Measurements from ENCODE around the gene DPY19L2.
"Not testable (repeated sequence)": the region's sequence is repeated elsewhere in the genome, so short reads cannot be mapped to it uniquely, and the experiment has no call there.

The DPY19L2 gene

GRCh38 chr12:63658501-63658900 is 9.8 kb downstream of the DPY19L2 start:
- not testable (repeated sequence) for DNase-seq

DNA sequence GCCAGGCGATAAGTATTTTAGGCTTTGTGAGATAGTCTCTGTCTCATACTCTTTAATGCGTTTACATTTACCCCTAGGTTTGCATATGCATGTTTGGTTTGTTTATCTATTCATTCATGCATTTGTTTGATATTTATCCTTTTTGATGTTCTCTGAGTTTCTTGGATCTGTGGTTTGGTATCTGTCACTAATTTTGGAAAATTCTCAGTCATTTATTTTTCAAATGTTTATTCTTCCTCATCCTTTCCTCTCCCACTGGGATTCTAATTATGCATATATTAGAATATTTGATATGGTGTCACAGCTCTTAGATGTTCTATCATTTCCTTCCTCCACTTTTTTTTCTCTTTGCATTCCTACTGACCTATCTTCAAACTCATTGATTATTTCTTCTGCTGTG is 11.9 kb downstream of the DPY19L2 start:
- not testable (repeated sequence) for DNase-seq

DNA sequence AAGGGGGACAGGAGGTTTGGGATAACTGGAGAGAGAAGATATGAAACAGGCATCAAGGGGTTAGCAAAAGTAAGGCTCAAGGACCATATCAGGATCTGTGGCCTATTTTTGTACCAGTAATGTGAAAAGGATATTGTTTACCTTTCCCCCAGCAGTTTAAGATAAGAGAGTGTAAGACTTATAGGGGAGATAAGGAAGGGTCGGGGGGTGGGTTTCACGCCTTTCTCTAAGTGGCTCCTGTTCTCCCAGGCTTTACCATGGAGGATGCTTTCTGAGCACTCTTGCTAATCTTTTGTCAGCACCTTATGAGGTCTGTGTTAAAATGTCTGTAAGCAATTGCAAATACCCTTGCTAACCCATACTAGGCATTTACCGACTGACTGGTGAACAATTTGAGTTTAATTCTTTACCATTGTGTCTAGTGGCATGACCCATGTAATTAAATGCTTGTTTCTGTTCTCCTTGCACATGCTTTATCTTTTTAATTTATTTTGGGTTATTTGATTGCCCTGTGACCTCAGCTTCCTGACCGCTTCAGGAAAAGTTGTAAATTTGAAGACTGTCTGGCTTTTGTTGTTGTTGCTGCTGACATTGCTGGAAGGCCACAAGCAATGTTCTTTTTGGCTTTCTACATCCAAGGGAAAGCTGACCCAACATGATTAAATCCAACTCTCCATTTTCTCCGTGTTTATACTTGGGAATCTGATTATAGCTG is 12.6 kb downstream of the DPY19L2 start:
- not testable (repeated sequence) for DNase-seq

- not testable (repeated sequence) for DNase-seq
Measured at GRCh38 chr12:63654481-63654880, 13.8 kb downstream of the DPY19L2 start.

- DNase-seq: not testable (repeated sequence)
Measured at GRCh38 chr12:63649517-63649916, 18.8 kb downstream of the DPY19L2 start.

GRCh38 chr12:63643381-63644140 is 24.7 kb downstream of the DPY19L2 start:
- not testable (repeated sequence) for DNase-seq

DNA sequence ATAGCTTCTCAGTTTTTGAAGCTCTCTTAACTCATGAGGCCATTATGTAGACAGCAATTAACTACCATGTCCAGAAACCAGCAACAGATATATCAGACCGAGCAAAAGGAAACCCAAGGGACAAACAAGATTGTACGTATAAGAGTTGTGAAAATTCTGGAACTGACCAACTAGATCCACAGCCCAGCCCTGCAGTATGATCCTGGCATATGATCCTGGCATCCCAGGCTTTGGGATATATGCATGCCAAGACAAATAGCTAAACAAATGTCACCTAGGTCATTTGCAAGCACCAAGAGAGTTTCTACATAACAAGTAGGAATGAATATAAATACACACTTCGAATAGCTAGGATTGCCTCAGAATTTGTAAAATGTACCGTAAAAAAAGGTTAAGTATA is 44.0 kb downstream of the DPY19L2 start:
- DNase-seq: not testable (repeated sequence)

- not testable (repeated sequence) for DNase-seq
Measured at GRCh38 chr12:63615544-63615943, 52.7 kb downstream of the DPY19L2 start.

DNA sequence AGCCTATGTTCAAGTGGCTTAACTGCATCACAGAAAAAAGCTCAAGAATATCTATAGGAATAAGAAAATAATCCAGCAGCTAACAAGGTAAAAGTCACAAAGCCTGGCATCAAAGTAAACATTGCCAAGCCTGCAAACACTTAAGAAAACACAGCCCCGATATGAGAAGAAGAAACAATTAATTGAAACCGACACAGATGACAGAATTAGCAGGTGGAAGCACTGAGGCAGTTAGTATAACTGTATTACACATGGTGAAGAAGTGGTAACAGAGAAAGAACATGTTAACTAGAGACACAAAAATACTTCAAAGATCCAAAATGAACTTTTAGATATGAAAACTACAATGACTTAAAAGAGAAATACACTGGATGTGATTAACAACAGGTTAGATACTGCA is 57.0 kb downstream of the DPY19L2 start:
- not testable (repeated sequence) for DNase-seq

- not testable (repeated sequence) for DNase-seq
Measured at GRCh38 chr12:63609281-63609680, 59.0 kb downstream of the DPY19L2 start.

DNA sequence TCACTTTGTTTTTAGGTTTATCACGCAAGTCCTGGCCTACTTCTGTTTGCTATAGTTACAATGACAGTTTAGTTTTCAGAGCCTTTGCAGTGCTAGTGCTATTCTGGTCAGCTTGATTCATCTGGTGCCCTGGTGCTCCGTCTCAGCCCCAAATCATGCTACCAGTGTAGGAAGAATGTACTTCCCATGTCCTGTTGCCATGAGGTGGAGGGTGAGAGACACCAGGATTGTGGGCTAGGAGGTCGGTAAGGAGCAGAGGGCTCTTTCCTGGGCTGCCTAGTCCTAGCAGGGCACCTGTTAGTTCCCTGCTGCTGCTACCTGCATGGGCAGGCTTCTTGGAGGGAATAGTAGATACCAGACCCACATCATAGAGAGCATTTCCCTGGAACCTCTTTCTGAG is 63.3 kb downstream of the DPY19L2 start:
- not testable (repeated sequence) for DNase-seq

DNA sequence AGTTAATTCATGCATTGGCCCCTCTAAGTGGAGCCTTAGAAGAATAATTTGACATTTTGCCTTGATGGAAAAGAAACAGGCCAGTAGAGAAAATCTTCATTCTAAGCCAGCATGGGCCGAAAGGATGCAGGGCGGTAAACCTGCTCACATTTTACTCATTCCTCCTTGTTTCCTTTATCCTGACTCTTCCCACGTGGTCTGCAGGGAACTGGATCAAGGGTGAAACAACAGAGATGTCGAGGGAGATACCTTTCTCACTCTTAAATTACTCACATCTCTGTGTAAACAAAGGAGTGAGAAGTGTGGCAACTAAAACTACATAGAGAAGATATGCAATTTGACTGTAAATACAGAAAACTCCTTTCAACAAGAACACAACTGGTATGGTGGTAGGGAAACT is 73.5 kb downstream of the DPY19L2 start:
- not testable (repeated sequence) for DNase-seq

DNA sequence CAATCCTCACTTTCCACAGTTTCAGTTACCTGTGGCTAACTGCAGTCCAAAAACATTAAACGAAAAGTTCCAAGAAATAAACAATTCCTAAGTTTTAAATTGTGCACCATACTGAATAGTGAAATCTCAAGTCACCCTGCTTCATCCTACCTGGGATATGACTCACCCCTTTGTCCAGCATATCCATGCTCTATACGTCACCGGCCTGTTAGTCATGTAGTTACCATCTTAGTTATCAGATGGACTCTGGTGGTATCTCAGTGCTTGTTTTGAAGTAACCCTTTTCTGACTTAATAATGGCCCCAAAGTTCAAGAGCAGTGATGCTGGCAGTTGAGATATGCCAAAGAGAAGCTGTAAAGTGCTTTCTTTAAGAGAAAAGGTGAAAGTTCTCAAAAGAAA is 83.9 kb downstream of the DPY19L2 start:
- DNase-seq: not testable (repeated sequence)

- not testable (repeated sequence) for DNase-seq
Measured at GRCh38 chr12:63583289-63583688, 85.0 kb downstream of the DPY19L2 start.

GRCh38 chr12:63577631-63578030 is 90.7 kb downstream of the DPY19L2 start:
- peak in 1 of 3 donors; percentile 15 for DNase-seq

- not testable (repeated sequence) for DNase-seq
Measured at GRCh38 chr12:63572038-63572437, 96.3 kb downstream of the DPY19L2 start.

DNA sequence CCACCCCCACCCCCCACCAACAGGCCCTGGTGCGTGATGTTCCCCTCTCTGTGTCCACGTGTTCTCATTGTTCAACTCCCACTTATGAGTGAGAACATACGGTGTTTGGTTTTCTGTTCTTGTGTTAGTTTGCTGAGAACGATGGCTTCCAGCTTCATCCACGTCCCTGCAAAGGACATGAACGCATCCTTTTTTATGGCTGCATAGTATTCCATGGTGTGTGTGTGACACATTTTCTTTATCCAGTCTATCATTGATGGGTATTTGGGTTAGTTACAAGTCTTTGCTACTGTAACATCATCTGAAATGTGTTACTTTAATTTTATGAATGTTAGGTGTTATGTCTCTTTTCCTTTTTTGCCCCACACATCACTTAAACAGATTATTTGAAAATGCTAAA is 109.8 kb downstream of the DPY19L2 start:
- not testable (repeated sequence) for DNase-seq

- not testable (repeated sequence) for DNase-seq
Measured at GRCh38 chr12:63551397-63551796, 116.9 kb downstream of the DPY19L2 start.

GRCh38 chr12:63549034-63549433 is 119.3 kb downstream of the DPY19L2 start:
- not testable (repeated sequence) for DNase-seq

- not testable (repeated sequence) for DNase-seq
Measured at GRCh38 chr12:63545298-63545916, 122.9 kb downstream of the DPY19L2 start.

DNA sequence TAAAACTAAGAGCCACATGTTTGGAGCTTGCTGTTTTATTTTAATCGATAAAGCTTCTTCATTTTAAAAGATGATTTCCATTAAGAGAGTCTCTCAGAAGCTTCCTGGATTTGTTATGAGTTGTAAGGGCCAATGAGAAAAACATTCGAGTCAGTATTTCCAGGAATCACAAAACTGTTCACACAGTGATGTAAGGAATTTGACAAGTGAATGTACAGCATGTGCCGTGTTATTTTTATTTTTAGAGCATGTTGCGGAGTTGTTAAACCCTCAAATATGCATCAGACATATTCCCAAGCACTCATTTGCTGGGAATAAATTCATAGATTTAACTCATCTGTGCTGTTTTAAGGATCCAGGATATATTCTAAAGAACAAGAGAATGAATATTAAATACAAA is 129.6 kb downstream of the DPY19L2 start:
- not testable (repeated sequence) for DNase-seq

DNA sequence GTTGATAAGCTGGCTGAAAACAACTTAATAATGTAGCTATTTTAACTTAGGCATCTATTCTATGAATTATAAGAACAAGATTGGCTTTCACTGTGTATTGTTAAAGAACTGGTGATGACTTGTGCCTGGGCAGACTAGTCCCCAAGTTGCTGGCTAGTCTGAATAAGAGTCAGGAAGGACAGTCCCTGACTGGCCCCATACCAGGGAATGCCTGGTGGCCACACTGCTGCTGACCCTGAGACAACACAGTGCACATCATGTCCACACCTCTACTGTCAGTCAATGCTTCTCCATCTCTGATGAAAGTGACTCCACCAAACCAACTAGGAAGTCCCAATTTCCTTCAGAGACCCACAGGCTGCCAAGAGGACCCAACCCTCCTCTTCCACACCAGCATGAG is 130.5 kb downstream of the DPY19L2 start:
- not testable (repeated sequence) for DNase-seq

DNA sequence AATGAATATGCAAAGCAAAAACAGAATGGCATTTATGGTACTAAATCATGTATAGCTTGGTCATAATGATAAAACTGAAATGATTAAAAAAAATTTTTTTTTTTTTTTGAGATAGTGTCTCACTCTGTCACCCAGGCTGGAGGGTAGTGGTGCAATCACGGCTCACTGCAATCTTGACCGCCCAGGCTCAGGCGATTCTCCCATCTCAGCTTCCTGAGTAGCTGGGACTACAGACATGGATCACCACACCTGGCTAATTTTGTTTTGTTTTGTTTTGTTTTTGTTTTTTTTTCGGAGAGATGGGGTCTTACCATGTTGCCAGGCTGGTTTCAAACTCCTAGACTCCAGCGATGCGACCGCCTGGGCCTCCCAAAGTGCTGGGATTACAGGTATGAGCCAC is 138.7 kb downstream of the DPY19L2 start:
- DNase-seq: not testable (repeated sequence)

GRCh38 chr12:63525831-63526230 is 142.5 kb downstream of the DPY19L2 start:
- no peak for DNase-seq
